Activated T-cell treated with anti-CD3 and anti-CD28 coated beads for 1 hour (primary cell): Measurements from ENCODE around the gene PRCC.
"Not testable (repeated sequence)": the region's sequence is repeated elsewhere in the genome, so short reads cannot be mapped to it uniquely, and the experiment has no call there.

Experiments used
- DNase-seq: peaks from one replicate; pipeline ENCODE4 v3.0.0-alpha.2; 2020; ENCODE audit warnings: low read depth

PRCC gene

GRCh38 chr1:156765136-156765535, 2.2 kb upstream of the PRCC start:
- not testable (repeated sequence) for DNase-seq

- DNase-seq, result no peak
Observed at GRCh38 chr1:156765666-156766065, 1.7 kb upstream of the PRCC start.

GRCh38 chr1:156766298-156767100, 836 bp upstream of the PRCC start:
- DNase-seq, result no peak

GRCh38 chr1:156767879-156768604, 707 bp downstream of the PRCC start:
- no peak for DNase-seq

- DNase-seq, result no peak
Observed at GRCh38 chr1:156768610-156769295, 1.4 kb downstream of the PRCC start.

GRCh38 chr1:156772222-156772621, 4.9 kb downstream of the PRCC start:
- DNase-seq, result no peak

GRCh38 chr1:156772728-156773497, 5.6 kb downstream of the PRCC start:
- DNase-seq, result no peak

- no peak for DNase-seq
Observed at GRCh38 chr1:156773607-156774006, 6.3 kb downstream of the PRCC start.

- no peak for DNase-seq
Observed at GRCh38 chr1:156775799-156776198, 8.5 kb downstream of the PRCC start.

- DNase-seq, result no peak
Observed at GRCh38 chr1:156776942-156777341, 9.6 kb downstream of the PRCC start.

GRCh38 chr1:156777573-156777972, 10.2 kb downstream of the PRCC start:
- DNase-seq, result no peak

GRCh38 chr1:156781585-156782186, 14.4 kb downstream of the PRCC start:
- DNase-seq, result no peak

- no peak for DNase-seq
Observed at GRCh38 chr1:156785458-156785857, 18.1 kb downstream of the PRCC start.

GRCh38 chr1:156786640-156787039, 19.3 kb downstream of the PRCC start:
- DNase-seq, result no peak

GRCh38 chr1:156788136-156788535, 20.8 kb downstream of the PRCC start:
- no peak for DNase-seq

GRCh38 chr1:156789621-156790318, 22.4 kb downstream of the PRCC start:
- no peak for DNase-seq

GRCh38 chr1:156794506-156795373, 27.4 kb downstream of the PRCC start:
- DNase-seq, result no peak

- no peak for DNase-seq
Observed at GRCh38 chr1:156795374-156795733, 28.0 kb downstream of the PRCC start.

GRCh38 chr1:156795787-156796186, 28.5 kb downstream of the PRCC start:
- no peak for DNase-seq
